ENCODE measurements around the gene SLC7A5.
"Not testable (repeated sequence)": the region's sequence is repeated elsewhere in the genome, so short reads cannot be mapped to it uniquely, and the experiment has no call there.

The SLC7A5 gene

DNA sequence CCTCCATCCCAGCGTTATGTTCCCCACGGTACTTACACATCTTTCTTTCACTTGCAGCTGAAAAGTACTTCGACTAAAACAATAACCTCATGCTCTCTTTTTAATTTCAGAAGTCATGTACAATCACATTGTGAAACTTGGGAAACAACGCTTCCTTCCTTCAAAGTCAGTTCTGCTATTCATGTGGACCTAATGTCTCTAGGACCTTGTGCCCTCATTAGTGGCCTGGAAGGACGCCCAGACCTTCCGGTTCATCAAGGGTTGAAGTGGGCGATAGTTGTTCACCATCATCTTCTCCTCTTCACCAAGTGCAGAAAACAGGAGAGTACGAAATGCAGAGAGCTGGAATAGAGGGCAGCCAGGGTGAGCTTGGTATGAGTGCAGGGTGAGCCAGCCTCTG is 18.6 kb upstream of the SLC7A5 start:
- H3K4me3 ChIP-seq (ENCODE audit: extremely low read depth, insufficient read depth, low read length, poor library complexity, severe bottlenecking); H3K36me3 ChIP-seq (ENCODE audit: control insufficient read depth, insufficient read depth, low read length); H3K4me1 ChIP-seq (ENCODE audit: control insufficient read depth, insufficient read depth, low read length, poor library complexity, severe bottlenecking); H3K27ac ChIP-seq (ENCODE audit: low read depth, low read length, severe bottlenecking); H3K9me3 ChIP-seq (ENCODE audit: control insufficient read depth, low read length): not testable (repeated sequence)
- WGBS, 2 experiments (ENCODE audit: insufficient coverage in 2 of 2), result 86 to 89% methylated on average over 4 of the region's 8 CpGs

DNA sequence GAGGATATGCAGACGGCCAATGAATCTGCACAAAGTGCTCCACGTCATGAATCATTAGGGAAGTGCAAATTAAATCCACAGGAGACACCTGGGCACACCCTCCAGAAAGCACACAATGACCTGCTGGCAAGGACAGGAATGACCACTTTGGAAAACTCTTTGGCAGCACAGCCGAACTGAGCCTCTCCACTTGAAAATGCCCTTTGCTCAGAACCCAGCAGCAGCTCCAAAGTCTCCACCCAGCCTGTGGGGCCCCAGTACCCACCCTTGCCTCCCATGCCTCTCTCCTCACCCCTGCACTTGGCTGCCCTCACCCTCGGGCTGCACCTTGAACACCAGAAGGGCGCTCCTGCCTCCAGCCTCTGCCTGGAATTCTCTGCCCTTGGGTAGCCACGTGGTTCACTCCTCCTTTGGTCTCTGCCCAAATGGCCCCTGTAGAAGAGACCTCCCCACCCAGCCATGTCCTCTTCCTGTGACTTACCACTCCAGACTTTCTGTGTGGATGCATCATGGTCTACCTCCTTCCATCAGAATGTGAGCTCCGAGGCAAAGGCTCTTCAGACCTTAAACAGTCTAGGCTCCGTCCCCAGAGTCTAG is 16.2 kb upstream of the SLC7A5 start:
- not testable (repeated sequence) for H3K4me1 ChIP-seq (ENCODE audit: control insufficient read depth, insufficient read depth, low read length, poor library complexity, severe bottlenecking); H3K9me3 ChIP-seq (ENCODE audit: control insufficient read depth, low read length)
- WGBS, 2 experiments (ENCODE audit: insufficient coverage in 2 of 2), result 76 to 89% methylated on average over 4 to 6 of the region's 8 CpGs

DNA sequence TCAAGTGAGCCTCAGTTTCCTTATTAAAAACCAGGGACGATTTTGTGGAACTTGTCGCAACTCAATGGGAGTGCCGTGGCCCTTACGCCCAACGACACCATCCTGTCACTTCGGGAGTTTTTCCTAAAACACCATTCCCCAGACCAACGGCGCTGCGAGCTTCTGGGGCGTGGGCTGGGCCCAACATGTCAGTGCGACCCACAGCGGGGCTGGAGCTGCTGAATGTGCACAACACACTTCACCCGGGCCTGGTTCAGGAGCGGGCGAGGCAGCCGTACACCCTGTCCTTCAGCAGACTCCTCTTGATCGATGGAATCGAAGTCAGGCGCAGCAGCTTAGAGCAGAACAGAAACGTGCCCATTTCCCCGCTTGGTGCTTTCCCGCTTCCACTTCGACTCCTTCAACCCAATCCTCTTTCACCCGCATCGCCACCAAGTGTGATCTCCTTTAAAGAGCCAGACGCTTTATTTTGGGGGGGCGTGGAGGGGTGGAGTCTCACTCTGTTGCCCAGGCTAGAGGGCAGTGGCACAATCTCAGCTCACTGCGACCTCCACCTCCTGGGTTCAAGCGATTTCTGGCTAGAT is 13.2 kb upstream of the SLC7A5 start:
- H3K9me3 ChIP-seq (ENCODE audit: control insufficient read depth, low read length), result no peaks in the 10 kb centered on the region
- no peak overlapping the region for H3K27ac ChIP-seq (ENCODE audit: low read depth, low read length, severe bottlenecking)
- no peak overlapping the region for H3K4me3 ChIP-seq (ENCODE audit: extremely low read depth, insufficient read depth, low read length, poor library complexity, severe bottlenecking)
- H3K36me3 ChIP-seq (ENCODE audit: control insufficient read depth, insufficient read depth, low read length), result no peaks in the 10 kb centered on the region
- WGBS, 2 experiments (ENCODE audit: insufficient coverage in 2 of 2), result 94 to 96% methylated on average over 22 to 25 of the region's 29 CpGs
- H3K4me1 ChIP-seq (ENCODE audit: control insufficient read depth, insufficient read depth, low read length, poor library complexity, severe bottlenecking), result no peaks in the 10 kb centered on the region

More for the DNA sequence above, 16.2 kb upstream of the SLC7A5 start:
- not testable (repeated sequence) for H3K36me3 ChIP-seq (ENCODE audit: control insufficient read depth, insufficient read depth, low read length); H3K4me3 ChIP-seq (ENCODE audit: extremely low read depth, insufficient read depth, low read length, poor library complexity, severe bottlenecking); H3K27ac ChIP-seq (ENCODE audit: low read depth, low read length, severe bottlenecking)

GRCh38 chr16:87881324-87882200 is 12.3 kb upstream of the SLC7A5 start:
- Histone ChIP-seq H3K4me1 (ENCODE audit: control insufficient read depth, insufficient read depth, low read length, poor library complexity, severe bottlenecking) (no peaks in the 10 kb centered on the region), H3K4me3 (ENCODE audit: extremely low read depth, insufficient read depth, low read length, poor library complexity, severe bottlenecking) (no peak overlapping the region), H3K9me3 (ENCODE audit: control insufficient read depth, low read length) (no peaks in the 10 kb centered on the region), H3K27ac (ENCODE audit: low read depth, low read length, severe bottlenecking) (no peak overlapping the region), H3K36me3 (ENCODE audit: control insufficient read depth, insufficient read depth, low read length) (no peaks in the 10 kb centered on the region)
- WGBS, 2 experiments (ENCODE audit: insufficient coverage in 2 of 2), result 54 to 63% methylated on average over 13 to 15 of the region's 24 CpGs

DNA sequence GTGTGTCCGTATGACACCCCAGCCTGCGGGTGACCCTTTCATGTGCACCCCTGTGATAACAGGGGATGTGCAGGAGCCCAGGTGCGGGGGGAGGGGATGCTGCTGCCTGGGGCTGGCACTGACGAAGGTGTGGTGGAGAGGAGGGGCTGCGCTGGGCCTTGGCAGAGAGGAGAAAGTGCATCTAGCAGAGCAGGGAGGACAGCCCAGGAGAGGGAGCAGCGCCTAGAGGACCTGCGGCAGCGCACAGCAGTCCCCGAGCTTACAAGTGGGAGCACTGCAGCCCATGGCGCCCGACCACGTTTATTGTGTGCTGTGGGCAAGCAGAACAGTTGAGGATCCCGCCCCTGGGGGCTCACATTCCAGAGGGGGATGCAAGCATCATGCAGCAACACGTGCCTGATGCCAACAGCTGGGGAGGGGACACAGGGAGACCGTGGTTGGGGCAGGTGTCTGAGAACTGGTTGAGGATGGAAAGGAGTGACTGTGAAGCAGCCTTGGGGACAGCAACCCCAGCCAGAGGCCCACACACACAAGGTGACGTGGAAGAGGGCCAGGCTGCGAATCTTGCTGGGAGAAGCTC is 10.9 kb upstream of the SLC7A5 start:
- H3K9me3 ChIP-seq (ENCODE audit: control insufficient read depth, low read length), result no peaks in the 10 kb centered on the region
- H3K4me1 ChIP-seq (ENCODE audit: control insufficient read depth, insufficient read depth, low read length, poor library complexity, severe bottlenecking), result peaks cover 2% of the 10 kb centered on the region
- H3K4me3 ChIP-seq (ENCODE audit: extremely low read depth, insufficient read depth, low read length, poor library complexity, severe bottlenecking), result no peak overlapping the region
- H3K36me3 ChIP-seq (ENCODE audit: control insufficient read depth, insufficient read depth, low read length), result no peaks in the 10 kb centered on the region
- H3K27ac ChIP-seq (ENCODE audit: low read depth, low read length, severe bottlenecking), result no peak overlapping the region
- 78 to 83% methylated on average over 14 to 16 of the region's 17 CpGs for WGBS, 2 experiments (ENCODE audit: insufficient coverage in 2 of 2)

- not testable (repeated sequence) for H3K9me3 ChIP-seq (ENCODE audit: control insufficient read depth, low read length); H3K36me3 ChIP-seq (ENCODE audit: control insufficient read depth, insufficient read depth, low read length); H3K4me1 ChIP-seq (ENCODE audit: control insufficient read depth, insufficient read depth, low read length, poor library complexity, severe bottlenecking); H3K27ac ChIP-seq (ENCODE audit: low read depth, low read length, severe bottlenecking); H3K4me3 ChIP-seq (ENCODE audit: extremely low read depth, insufficient read depth, low read length, poor library complexity, severe bottlenecking)
- WGBS, 2 experiments (ENCODE audit: insufficient coverage in 2 of 2), result 93% methylated on average over 5 of the region's 5 CpGs
Observed at GRCh38 chr16:87879411-87880013, 10.2 kb upstream of the SLC7A5 start.

DNA sequence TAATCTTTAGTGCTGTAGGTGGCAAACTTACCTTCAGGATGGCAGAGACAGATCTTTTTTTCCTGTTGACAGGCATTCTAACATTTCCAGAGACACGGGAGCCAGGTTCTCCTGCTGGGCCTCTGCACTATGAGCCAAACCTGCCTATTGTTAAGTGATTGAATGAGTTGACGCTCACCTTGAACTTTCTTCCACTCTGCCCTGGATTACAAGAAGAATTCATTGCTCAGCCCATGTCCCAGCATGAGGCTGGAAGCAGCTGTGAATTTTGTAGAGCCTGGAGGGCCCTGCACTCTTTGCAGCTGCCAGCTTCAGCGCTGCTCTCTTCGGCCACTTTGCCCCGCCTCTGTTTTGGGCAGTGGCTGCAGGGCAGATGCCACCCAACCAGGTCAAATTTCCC is 9.4 kb upstream of the SLC7A5 start:
- H3K36me3 ChIP-seq (ENCODE audit: control insufficient read depth, insufficient read depth, low read length), result no peaks in the 10 kb centered on the region
- no peak overlapping the region for H3K27ac ChIP-seq (ENCODE audit: low read depth, low read length, severe bottlenecking)
- no peaks in the 10 kb centered on the region for H3K9me3 ChIP-seq (ENCODE audit: control insufficient read depth, low read length)
- no peak overlapping the region for H3K4me3 ChIP-seq (ENCODE audit: extremely low read depth, insufficient read depth, low read length, poor library complexity, severe bottlenecking)
- H3K4me1 ChIP-seq (ENCODE audit: control insufficient read depth, insufficient read depth, low read length, poor library complexity, severe bottlenecking), result peaks cover 8% of the 10 kb centered on the region
- 46 to 68% methylated on average over 3 to 5 of the region's 5 CpGs for WGBS, 2 experiments (ENCODE audit: insufficient coverage in 2 of 2)

- Histone ChIP-seq H3K36me3 (ENCODE audit: control insufficient read depth, insufficient read depth, low read length) (no peaks in the 10 kb centered on the region), H3K4me1 (ENCODE audit: control insufficient read depth, insufficient read depth, low read length, poor library complexity, severe bottlenecking) (peaks cover 8% of the 10 kb centered on the region), H3K27ac (ENCODE audit: low read depth, low read length, severe bottlenecking) (no peak overlapping the region), H3K4me3 (ENCODE audit: extremely low read depth, insufficient read depth, low read length, poor library complexity, severe bottlenecking) (no peak overlapping the region), H3K9me3 (ENCODE audit: control insufficient read depth, low read length) (no peaks in the 10 kb centered on the region)
- 82 to 94% methylated on average over 15 to 17 of the region's 19 CpGs for WGBS, 2 experiments (ENCODE audit: insufficient coverage in 2 of 2)
Observed at GRCh38 chr16:87877942-87878507, 8.7 kb upstream of the SLC7A5 start.

GRCh38 chr16:87874639-87875427 is 5.5 kb upstream of the SLC7A5 start:
- 19 to 21% methylated on average over 17 to 23 of the region's 24 CpGs for WGBS, 2 experiments (ENCODE audit: insufficient coverage in 2 of 2)

More at GRCh38 chr16:87874639-87875427, 5.5 kb upstream of the SLC7A5 start:
- peaks cover 25% of the 10 kb centered on the region for H3K4me1 ChIP-seq (ENCODE audit: control insufficient read depth, insufficient read depth, low read length, poor library complexity, severe bottlenecking)
- no peaks in the 10 kb centered on the region for H3K9me3 ChIP-seq (ENCODE audit: control insufficient read depth, low read length)
- H3K36me3 ChIP-seq (ENCODE audit: control insufficient read depth, insufficient read depth, low read length), result no peaks in the 10 kb centered on the region
- H3K27ac ChIP-seq (ENCODE audit: low read depth, low read length, severe bottlenecking), result no peak overlapping the region
- H3K4me3 ChIP-seq (ENCODE audit: extremely low read depth, insufficient read depth, low read length, poor library complexity, severe bottlenecking), result no peak overlapping the region
